Sigmoid colon (tissue), 4 donors: Measurements from ENCODE around the gene CHTOP.

Experiments used
- EP300 ChIP-seq, 4 donors: sonication (generic); formaldehyde crosslinking; IDR thresholded peaks; one replicate each; pipeline ENCODE4 v1.6.1; 2017; ENCODE audit warnings: antibody characterized with exemption in 4 of 4
- POLR2AphosphoS5 ChIP-seq, 4 donors: sonication (generic); formaldehyde crosslinking; IDR thresholded peaks; one replicate each; pipeline ENCODE4 v1.6.1; 2017; ENCODE audit warnings: antibody characterized with exemption in 4 of 4

- no peak for TF ChIP-seq EP300 (IDR thresholded peaks at IDR 0.05)
- no peak for TF ChIP-seq POLR2AphosphoS5 (IDR thresholded peaks at IDR 0.05)
These were observed 44.1 kb downstream of the CHTOP start for GRCh38 chr1:153677718-153678518.
